Panc1 (cell line): ENCODE measurements around the gene C19orf33.

Source experiments
- POLR2AphosphoS5 ChIP-seq: IDR thresholded peaks from 2 replicates; pipeline ENCODE4 v1.6.1; 2012; ENCODE audit warnings: mild to moderate bottlenecking, low read depth, low read length, moderate library complexity
- TF ChIP-seq, protein P1 (sequence below): fragments of 450-650 bp; IDR thresholded peaks from 2 replicates; pipeline ENCODE4 v1.5.1; 2017; ENCODE audit warnings: mild to moderate bottlenecking
- TF ChIP-seq, protein P2 (sequence below), 2 experiments: IDR thresholded peaks; 2 replicates each; pipeline ENCODE4 v1.6.1; 2011 to 2012; ENCODE audit warnings: low read depth in 2 of 2, control low read depth in 1 of 2, low read length in 1 of 2, mild to moderate bottlenecking in 1 of 2, moderate library complexity in 1 of 2; ENCODE audit not compliant: insufficient read depth in 1 of 2

- TF ChIP-seq, protein P1, sequence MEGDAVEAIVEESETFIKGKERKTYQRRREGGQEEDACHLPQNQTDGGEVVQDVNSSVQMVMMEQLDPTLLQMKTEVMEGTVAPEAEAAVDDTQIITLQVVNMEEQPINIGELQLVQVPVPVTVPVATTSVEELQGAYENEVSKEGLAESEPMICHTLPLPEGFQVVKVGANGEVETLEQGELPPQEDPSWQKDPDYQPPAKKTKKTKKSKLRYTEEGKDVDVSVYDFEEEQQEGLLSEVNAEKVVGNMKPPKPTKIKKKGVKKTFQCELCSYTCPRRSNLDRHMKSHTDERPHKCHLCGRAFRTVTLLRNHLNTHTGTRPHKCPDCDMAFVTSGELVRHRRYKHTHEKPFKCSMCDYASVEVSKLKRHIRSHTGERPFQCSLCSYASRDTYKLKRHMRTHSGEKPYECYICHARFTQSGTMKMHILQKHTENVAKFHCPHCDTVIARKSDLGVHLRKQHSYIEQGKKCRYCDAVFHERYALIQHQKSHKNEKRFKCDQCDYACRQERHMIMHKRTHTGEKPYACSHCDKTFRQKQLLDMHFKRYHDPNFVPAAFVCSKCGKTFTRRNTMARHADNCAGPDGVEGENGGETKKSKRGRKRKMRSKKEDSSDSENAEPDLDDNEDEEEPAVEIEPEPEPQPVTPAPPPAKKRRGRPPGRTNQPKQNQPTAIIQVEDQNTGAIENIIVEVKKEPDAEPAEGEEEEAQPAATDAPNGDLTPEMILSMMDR = no peak
- TF ChIP-seq, protein P2, sequence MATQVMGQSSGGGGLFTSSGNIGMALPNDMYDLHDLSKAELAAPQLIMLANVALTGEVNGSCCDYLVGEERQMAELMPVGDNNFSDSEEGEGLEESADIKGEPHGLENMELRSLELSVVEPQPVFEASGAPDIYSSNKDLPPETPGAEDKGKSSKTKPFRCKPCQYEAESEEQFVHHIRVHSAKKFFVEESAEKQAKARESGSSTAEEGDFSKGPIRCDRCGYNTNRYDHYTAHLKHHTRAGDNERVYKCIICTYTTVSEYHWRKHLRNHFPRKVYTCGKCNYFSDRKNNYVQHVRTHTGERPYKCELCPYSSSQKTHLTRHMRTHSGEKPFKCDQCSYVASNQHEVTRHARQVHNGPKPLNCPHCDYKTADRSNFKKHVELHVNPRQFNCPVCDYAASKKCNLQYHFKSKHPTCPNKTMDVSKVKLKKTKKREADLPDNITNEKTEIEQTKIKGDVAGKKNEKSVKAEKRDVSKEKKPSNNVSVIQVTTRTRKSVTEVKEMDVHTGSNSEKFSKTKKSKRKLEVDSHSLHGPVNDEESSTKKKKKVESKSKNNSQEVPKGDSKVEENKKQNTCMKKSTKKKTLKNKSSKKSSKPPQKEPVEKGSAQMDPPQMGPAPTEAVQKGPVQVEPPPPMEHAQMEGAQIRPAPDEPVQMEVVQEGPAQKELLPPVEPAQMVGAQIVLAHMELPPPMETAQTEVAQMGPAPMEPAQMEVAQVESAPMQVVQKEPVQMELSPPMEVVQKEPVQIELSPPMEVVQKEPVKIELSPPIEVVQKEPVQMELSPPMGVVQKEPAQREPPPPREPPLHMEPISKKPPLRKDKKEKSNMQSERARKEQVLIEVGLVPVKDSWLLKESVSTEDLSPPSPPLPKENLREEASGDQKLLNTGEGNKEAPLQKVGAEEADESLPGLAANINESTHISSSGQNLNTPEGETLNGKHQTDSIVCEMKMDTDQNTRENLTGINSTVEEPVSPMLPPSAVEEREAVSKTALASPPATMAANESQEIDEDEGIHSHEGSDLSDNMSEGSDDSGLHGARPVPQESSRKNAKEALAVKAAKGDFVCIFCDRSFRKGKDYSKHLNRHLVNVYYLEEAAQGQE (IDR thresholded peaks at IDR 0.05; ENCODE audit: insufficient read depth in 1 of 2, low read depth in 2 of 2, low read length in 1 of 2) = no peak
- TF ChIP-seq POLR2AphosphoS5 = no peak
These were observed 13.4 kb upstream of the C19orf33 start for GRCh38 chr19:38290631-38291147.
